ENCODE measurements around the gene OS9.

OS9 gene

GRCh38 chr12:57754411-57755193, 60.7 kb downstream of the OS9 start, which contains the start of gene MARCHF9:
Gene MARCHF9 (plus strand): TSS chr12:57755103. CDS start chr12:57755529, 426 bp downstream.
- DNase-seq = peak; percentile 29

- no peak for DNase-seq
Measured at GRCh38 chr12:57755194-57755453, 61.2 kb downstream of the OS9 start.

- no peak for DNase-seq
Measured at GRCh38 chr12:57755454-57756372, 61.8 kb downstream of the OS9 start.

- DNase-seq = no peak
Measured at GRCh38 chr12:57756406-57757341, 62.7 kb downstream of the OS9 start.

DNA sequence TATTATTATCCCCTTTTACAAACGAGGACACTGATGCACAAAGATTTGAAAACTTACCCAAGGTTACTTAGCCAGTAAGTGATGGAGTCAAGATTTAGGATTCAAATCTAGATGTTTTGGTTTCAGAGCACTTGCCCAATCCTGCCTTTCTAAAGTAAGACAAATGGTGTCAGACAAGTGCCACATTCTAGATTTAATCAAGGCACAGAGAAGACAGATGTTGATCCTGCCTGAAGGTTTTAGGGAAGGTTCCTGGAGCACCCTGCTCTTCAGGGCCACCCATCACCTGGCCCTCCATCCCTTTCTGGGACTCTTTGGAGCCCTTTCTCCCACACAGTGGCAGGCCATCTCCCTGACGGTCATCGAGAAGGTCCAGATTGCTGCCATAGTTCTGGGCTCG, 63.8 kb downstream of the OS9 start:
- no peak for DNase-seq

- DNase-seq = no peak
Measured at GRCh38 chr12:57758552-57759359, 64.8 kb downstream of the OS9 start.

GRCh38 chr12:57759360-57759980, 65.5 kb downstream of the OS9 start:
- DNase-seq = no peak

DNA sequence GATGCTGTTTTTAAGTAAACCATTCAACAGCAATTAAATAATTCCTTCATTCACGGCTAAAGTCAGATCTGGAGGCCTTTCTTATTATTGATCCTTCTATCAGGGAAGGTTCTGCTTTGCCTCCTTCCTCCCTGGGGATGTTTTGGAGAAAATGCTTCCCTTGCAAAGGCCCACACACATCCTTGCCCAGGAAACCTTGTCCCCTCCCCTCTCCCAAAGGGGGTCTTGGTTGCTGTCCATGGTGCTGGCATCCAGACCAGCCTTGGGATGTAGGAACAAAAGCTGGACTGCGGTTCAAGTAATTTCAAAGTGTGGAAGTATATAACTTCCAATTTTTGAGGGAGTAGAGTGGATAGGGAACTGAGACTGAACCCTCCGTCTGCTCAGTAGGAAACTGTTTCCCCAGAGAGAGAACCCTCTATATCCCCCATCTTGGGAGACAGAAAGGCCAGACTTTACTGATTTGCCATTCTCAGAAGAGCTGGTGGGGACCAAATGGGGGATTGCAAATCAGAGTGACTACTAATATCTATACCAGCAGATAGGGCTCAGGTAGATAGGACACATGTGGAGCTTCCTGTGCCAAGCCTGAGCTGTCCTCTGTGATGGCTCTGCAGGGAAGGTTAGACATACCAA, 66.5 kb downstream of the OS9 start:
- no peak for DNase-seq

- DNase-seq = no peak
Measured at GRCh38 chr12:57761391-57761998, 67.6 kb downstream of the OS9 start.

DNA sequence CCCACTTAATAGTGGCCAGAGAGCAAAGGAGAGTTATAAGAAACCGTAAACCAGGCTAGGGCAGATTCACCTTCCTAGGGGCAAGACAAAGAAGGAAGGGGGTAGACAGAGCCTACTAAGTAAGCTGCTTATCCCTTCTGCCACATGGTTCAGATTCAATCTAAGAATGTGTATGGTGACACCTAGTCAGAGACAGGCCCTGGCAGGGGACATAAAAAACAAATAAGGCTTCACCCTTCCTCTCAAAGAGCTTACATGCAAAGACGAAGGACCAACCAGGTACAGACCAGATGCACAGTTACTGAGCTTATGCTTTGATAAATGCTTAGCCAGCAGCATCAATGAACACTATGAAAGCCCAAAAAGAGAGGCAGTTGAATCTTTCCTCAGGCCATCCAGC, 68.5 kb downstream of the OS9 start:
- no peak for DNase-seq

DNA sequence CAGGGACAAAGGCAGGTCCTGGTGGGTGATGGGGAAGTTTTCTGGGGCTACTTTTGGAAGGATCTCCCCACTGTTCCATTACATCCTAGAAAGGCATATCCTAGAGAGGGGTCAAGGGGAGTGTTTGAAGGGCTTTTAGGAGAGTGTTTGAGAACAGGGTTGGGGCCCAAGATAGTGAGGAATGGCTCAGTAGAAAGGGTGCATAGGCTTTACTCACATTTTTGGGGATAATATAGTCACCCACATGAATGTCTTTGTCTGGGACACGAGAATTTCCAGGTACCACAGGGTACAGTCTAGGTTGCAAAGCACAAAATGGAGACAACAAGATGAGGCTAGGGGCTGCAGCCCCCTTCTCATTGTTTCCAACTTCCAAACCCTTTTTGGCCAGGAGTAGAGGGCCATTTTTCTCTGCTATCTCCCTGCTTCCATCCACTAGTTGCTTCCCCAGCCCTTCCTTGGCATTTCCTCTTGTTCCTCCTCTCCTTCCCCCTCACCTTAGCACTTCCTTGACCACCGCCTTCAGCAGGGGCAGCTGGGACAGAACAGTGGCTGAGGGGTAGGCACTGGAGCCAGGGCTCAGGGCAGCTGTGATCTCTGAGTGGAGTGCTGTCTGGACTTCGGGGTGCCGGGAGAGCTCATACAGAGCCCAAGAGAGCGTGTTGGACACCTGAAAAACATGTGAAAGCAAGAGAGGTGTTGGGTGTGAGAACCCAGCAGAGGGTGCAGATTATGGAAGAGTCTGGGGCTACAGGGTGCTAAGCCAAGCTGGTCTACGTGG, 70.1 kb downstream of the OS9 start:
- DNase-seq = no peak

GRCh38 chr12:57764662-57765002, 70.7 kb downstream of the OS9 start:
- DNase-seq = no peak

GRCh38 chr12:57765003-57765697, 71.2 kb downstream of the OS9 start:
- DNase-seq = no peak

DNA sequence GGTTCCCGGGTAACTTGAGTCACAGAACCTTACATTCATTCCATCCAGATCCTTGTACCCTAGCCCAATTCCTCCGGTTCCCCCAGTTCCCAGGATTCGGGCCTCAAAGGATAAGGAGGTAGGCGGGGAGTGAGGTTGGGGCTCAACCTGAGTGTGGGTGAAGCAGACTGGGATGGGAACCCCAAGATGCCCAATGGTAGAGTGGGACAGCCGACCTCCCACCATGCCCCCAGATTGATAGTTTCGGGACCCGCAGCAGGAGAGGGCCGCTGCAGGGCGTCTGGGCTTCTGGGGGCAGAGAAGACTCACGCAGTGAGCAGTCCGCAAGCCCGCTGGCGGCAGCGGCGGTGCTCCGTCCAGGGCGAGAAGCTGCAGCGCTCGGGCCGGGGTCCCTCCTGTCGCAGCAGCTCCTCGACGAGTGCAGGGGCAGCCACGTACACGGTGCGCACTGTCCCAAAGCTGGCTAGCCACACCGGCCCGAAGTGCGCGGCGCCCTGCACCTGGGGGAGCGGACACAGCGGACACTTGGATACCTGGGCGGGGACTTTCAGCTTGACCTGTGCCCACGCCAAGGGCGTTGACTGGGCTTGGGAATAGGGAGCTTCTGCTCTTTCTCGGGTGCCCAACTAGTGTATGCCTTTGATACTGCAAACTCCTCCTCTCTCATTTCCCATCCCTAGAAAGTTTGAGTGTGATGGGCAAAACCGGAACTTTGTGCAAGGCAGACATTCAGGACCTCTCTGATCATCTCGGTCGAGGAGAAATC, 71.9 kb downstream of the OS9 start:
- DNase-seq = no peak

DNA sequence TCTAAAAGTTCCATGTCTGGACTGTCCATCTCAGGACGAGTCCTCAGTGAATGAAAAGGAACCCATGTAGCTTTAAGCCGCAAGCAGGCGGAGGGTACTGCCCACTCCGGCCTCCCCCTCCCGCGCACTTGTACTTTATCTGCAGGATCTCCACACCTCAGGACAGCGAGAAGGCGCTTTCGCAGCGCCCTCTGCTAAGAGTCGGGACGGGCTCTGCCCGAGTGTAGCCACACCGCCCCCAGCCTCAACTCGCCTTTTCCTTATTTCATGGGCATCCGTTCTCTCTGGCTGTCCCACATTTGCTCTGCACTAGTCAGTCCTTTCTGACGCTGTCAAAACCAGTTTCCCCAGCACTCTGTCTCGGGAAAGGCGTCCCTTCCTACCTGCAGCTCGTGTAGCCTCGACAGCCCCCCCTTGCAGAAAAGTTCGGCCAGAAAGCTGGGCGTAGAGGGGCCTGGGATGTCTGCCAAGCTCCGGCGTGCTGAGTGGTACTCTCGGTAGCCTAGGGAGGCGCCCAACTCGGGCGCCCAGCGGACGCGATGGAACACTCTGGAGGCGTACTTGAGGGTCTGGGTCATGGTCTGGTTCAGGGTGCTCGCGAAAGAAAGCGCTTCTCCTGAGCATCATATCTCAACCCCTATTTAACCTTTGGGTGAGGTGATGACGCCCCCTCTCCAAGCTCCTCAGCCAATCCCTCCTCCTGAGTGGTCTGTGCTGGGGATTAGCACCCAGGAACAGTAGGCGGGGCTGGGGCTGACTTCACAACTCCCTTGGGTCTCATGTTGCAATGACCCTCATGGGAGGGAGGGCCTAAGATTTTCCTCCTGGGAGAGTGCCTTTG, 72.8 kb downstream of the OS9 start, which contains the start of gene CYP27B1:
Gene CYP27B1 (minus strand): TSS at position 615 of the 841 bp plus-strand sequence. CDS start 37 bp downstream, at position 578.
- no peak for DNase-seq

DNA sequence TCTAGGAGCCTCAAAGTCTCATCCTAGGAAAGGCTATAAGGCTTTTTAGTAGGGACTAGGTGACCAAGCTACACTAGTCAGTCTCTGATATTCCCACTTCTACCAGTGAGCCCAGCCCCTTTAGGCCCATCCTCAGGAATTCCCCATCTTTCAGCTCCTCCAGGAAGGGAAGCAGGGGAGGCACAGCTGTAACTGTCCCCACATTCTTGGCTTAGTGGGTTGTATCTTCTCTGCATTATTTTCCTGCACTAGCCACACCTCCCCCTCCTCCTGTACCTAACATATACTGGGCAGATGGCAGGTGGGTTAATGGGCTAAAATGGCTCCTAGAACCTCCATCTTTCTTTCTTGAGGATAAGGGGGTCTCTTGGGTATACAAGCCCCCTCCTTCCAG, 73.4 kb downstream of the OS9 start:
- DNase-seq = no peak

GRCh38 chr12:57767876-57768275, 73.9 kb downstream of the OS9 start:
- no peak for DNase-seq

GRCh38 chr12:57769594-57769993, 75.7 kb downstream of the OS9 start:
- no peak for DNase-seq

Measured in NCI-H2081 treated with DMSO at 0.1 percent for 48 hours (cell line).